GM21526 (cell line): ENCODE results near the gene GFER.
"Not testable (repeated sequence)": the region's sequence is repeated elsewhere in the genome, so short reads cannot be mapped to it uniquely, and the experiment has no call there.

Experiments
- ATAC-seq: cut with Tn5 transposase; IDR thresholded peaks from one replicate; pipeline ENCODE4 v1.9.1; 2021; ENCODE audit warnings: moderate library complexity; ENCODE audit not compliant: unreplicated experiment, low FRiP score

Gene GFER

DNA sequence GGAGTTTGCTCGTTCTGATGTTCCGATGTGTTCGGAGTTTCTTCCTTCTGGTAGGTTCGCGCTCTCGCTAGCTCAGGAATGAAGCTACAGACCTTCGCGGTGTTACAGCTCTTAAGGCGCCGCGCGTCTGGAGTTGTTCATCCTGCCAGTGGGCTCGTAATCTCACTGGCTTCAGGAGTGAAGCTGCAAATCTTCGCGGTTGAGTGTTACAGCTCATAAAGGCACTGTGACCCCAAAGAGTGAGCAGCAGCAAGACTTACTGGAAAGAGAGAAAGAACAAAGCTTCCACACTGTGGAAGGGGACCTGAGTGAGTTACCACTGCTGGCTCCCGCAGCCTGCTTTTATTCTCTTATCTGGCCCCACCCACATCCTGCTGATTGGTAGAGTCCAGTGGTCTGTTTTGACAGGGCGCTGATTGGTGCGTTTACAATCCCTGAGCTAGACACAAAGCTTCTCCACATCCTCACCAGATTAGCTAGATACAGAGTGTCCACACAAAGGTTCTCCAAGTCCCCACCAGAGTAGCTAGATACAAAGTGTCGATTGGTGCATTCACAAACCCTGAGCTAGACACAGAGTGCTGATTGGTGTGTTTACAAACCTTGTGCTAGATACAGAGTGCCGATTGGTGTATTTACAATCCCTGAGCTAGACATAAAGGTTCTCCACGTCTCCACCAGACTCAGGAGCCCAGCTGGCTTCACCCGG, 26.4 kb upstream of the GFER start:
- ATAC-seq: not testable (repeated sequence)

- ATAC-seq: not testable (repeated sequence)
Measured at GRCh38 chr16:1958143-1958491, 25.9 kb upstream of the GFER start.

DNA sequence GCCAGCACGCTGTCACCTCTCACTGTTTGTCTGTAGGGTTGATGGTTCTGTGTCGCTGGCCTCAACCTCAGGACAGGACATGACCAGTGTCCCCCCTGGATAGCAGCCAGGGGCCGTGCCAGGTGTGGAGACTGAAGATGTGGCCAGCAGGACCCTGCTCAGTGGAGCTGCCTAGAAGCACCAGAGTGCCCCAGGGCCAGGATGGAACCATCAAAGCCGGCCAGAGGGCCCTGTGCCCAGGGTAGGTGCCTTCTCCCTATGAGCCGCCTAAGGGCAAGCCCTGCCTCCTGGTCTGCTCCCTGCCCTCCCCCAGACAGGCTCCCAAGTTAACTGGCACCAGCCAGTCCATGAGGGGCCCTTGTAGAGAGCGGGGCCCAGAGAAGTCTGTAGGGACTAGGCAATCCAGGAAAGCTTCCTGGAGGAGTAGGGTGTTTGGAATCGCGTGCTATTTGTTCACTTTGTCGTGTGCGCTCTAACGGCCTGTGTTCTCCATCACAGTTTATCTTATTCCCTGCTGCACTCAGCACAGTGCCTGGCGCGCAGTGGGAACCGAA, 25.2 kb upstream of the GFER start:
- ATAC-seq: no peak

DNA sequence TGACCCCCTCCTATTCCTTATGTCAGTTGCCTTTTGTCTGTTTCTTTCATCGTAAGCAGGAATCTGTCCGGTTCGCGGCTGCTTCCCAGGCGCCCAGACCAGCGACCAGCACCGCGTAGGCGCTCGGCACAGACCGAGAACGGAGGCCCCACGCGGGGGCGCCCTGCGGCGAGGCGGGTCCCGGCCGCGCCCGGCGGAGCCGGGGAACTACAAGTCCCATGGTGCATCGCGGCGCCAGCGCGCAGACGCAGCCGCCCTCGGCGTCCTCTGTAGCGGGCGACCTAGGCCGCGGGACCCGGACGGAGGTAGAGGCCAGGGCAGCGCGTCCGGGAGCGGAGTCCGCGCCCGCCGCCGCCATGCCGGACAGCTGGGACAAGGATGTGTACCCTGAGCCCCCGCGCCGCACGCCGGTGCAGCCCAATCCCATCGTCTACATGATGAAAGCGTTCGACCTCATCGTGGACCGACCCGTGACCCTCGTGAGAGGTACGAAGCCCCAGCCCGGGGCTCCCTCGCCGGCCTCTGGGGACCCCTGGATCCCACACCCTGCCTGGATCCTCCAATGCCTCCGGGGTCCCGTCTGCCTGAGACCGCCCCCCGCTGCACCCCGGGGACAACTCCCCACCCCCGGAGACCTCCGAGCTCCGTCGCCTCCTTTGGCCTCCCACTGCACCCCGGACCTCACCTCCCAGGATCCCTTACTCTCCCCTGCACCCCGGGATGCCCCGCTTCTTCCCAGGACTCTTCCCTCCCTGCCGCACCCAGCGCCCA, 24.5 kb upstream of the GFER start, which contains the start of gene NDUFB10:
NDUFB10 (plus strand) TSS at position 270 of the 771 bp plus-strand sequence; CDS start at position 357, 87 bp downstream.
- ATAC-seq: peak; percentile 55

- ATAC-seq: no peak
Measured at GRCh38 chr16:1960665-1961630, 23.0 kb upstream of the GFER start.

GRCh38 chr16:1961651-1962067, 22.3 kb upstream of the GFER start:
- no peak for ATAC-seq

- not testable (repeated sequence) for ATAC-seq
Measured at GRCh38 chr16:1962161-1963153, 21.5 kb upstream of the GFER start.

GRCh38 chr16:1963806-1964505, 20.0 kb upstream of the GFER start:
- no peak for ATAC-seq

GRCh38 chr16:1964506-1965395, 19.2 kb upstream of the GFER start, which contains the start of gene RPS2:
Gene RPS2, minus strand, starts transcription at chr16:1964826. Its CDS starts 201 bp downstream, at chr16:1964625.
- ATAC-seq: peak; percentile 60

GRCh38 chr16:1965396-1966001, 18.5 kb upstream of the GFER start:
- no peak for ATAC-seq

GRCh38 chr16:1966460-1966859, 17.5 kb upstream of the GFER start, which contains the start of gene RNF151:
Gene RNF151, plus strand, starts transcription at chr16:1966856. Its CDS starts 26 bp downstream, at chr16:1966882.
- no peak for ATAC-seq

GRCh38 chr16:1968146-1968953, 15.6 kb upstream of the GFER start:
- ATAC-seq: no peak

GRCh38 chr16:1971796-1972489, 12.1 kb upstream of the GFER start, which contains the start of gene TBL3:
Gene TBL3, plus strand, starts transcription at chr16:1972053. Its CDS starts 112 bp downstream, at chr16:1972165.
- peak; percentile 64 for ATAC-seq

- ATAC-seq: no peak
Measured at GRCh38 chr16:1972490-1972877, 11.5 kb upstream of the GFER start.

DNA sequence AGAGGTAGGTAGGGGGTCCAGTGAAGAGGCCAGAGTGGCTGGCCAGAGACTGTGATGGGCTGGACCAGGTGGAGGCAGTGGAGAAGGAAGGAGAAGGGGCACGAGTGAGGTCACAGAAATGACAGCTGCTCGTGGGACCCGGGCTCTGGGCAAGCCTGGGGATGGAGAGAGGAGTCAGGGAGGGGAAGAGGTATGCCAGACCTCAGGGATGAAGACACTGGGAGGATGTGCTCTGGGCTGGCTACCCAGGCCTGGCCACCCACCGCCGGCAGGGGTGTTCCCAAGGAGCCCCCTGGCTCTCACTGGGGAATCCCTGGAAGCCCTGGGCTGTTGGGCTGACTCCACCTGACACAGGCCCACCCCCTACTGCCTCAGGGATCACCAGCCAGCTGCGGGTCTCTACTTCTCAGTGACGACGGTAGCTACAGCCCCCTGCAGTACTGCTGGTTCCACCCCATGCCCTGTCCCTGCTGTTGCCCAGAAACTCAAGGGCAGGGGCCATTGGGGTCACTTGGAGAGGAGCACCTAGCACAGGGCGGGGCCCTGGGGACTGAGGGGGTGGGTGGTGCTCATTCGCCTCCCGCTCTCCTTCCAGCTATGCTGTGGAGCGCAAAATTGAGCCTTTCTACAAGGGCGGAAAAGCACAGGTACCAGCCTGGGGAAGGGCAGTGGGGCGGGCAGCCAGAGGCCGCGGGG, 10.4 kb upstream of the GFER start:
- ATAC-seq: no peak
